Upper lobe of right lung (tissue), 1 donor: Measurements from ENCODE around the gene KRT4. TPM values are rescaled to one million over a fixed set of nuclear protein-coding genes. Genes with fewer than 3 reads are reported as not detected.
"Not testable (repeated sequence)": the region's sequence is repeated elsewhere in the genome, so short reads cannot be mapped to it uniquely, and the experiment has no call there.

Source experiments
- ATAC-seq: fragments of 200-7000 bp; cut with Tn5 transposase; one replicate; pipeline ENCODE4 v1.9.1; 2020; ENCODE audit warnings: mild to moderate bottlenecking, moderate library complexity
- DNase-seq: peaks from one replicate; pipeline ENCODE4 v3.0.0-alpha.2; 2020
- H3K27ac ChIP-seq: fragments of 200-600 bp; one replicate; pipeline ENCODE4 v1.8.0; 2022
- H3K27me3 ChIP-seq: fragments of 200-600 bp; one replicate; pipeline ENCODE4 v1.8.0; 2022; ENCODE audit warnings: mild to moderate bottlenecking
- H3K36me3 ChIP-seq: fragments of 200-600 bp; one replicate; pipeline ENCODE4 v1.8.0; 2022
- H3K4me1 ChIP-seq: fragments of 200-600 bp; one replicate; pipeline ENCODE4 v1.8.0; 2022
- H3K4me3 ChIP-seq: fragments of 200-600 bp; one replicate; pipeline ENCODE4 v1.8.0; 2022; ENCODE audit warnings: mild to moderate bottlenecking
- H3K9me3 ChIP-seq: fragments of 200-600 bp; one replicate; pipeline ENCODE4 v1.8.0; 2022
- CTCF ChIP-seq: fragments of 200-600 bp; IDR thresholded peaks from one replicate; pipeline ENCODE4 v1.8.0; 2022; ENCODE audit warnings: antibody characterized with exemption
- intact Hi-C: fragments of 100-400 bp; cut with DNase I; formaldehyde crosslinking; loops from one replicate; pipeline ENCODE4 v1.11.0; 2022
- total RNA-seq: library from RNA; stranded (reverse); fragmentation: NEBNext Ultra II Directional; extraction: Animal tissue kit (Norgen Biotek cat#: 25700); gene quantifications from one replicate; pipeline ENCODE4 v1.2.1, GENCODE V29; 2021
- donor health status: DM: no; HTN: yes; CAD: no; lungs with severe emphysema.

The KRT4 gene
- total RNA-seq, 1 donor from 2014 or later: 6.8 TPM

GRCh38 chr12:52796839-52797528, 16.9 kb downstream of the KRT4 start:
- DNase-seq: peak; percentile 15
- peaks cover 23% of the 10 kb centered on the region for H3K27me3 ChIP-seq
- intact Hi-C loops: no loop called here
- H3K9me3 ChIP-seq: no peaks in the 10 kb centered on the region
- no peaks in the 10 kb centered on the region for H3K36me3 ChIP-seq
- no peak for ATAC-seq
- no peak overlapping the region for H3K4me3 ChIP-seq
- no peak overlapping the region for H3K27ac ChIP-seq
- H3K4me1 ChIP-seq: peaks cover 11% of the 10 kb centered on the region
- no peak for TF ChIP-seq CTCF

DNA sequence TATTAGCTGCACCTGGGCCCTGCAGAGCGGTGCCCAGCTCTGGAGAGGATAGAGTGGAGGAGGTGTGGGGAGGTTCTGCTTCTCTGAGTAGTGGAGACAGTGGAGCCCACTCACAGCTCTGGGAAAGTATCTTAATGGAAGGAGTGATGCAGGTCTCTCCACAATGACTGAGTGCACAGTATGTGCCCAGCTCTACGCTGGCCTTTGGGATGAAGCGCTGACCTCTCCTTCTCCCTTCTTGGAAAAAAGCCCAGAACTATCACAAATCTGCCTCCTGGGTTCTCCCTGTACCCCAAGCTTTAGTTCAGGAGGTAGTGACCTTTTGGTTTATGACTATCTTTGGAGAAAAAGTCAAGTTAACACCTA, 17.5 kb downstream of the KRT4 start:
- H3K36me3 ChIP-seq: no peaks in the 10 kb centered on the region
- peaks cover 29% of the 10 kb centered on the region for H3K27me3 ChIP-seq
- peaks cover 11% of the 10 kb centered on the region for H3K4me1 ChIP-seq
- DNase-seq: peak; percentile 38
- intact Hi-C loops: no loop called here
- no peak overlapping the region for H3K4me3 ChIP-seq
- no peak overlapping the region for H3K27ac ChIP-seq
- no peak for TF ChIP-seq CTCF
- no peak for ATAC-seq
- H3K9me3 ChIP-seq: no peaks in the 10 kb centered on the region

DNA sequence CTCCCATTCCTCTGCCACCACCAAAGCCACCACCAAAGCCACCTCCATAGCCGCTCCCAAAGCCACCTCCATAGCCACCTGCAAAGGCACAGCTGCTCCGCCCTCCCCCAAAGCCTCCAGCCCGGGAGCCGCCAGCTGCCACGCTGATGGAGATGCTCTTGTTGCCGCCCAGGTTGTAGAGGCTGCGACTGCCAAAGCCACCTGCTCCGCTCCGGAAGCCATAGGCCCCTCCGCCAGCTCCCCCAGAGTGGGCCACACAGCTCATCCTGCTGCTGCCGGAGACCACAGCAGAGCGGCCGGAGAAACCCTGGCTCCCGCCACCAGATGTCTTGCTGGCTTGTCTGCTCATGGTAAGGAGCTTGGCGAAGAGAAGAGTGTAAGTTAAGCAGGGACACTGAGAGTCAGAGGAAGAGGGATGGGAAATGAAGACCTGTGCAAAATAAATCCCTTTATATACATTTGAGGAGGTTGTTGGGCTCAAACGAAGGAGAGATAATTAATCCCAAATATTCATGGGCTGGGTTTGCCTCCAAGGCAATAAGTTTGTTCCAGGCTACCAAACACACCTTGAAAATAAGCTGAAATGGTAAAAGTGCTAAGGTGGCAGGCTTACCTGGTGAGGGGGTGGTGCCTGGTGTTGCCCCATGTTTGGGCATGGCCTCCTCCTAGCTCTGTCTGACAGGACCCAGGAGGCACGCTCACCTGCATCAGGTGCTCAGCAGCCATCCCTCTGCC, 18.1 kb downstream of the KRT4 start, which contains the start of gene KRT3:
KRT3 (minus strand) TSS at position 424 of the 735 bp plus-strand sequence; CDS start at position 349, 75 bp downstream.
- Histone ChIP-seq H3K4me1 (peaks cover 11% of the 10 kb centered on the region), H3K4me3 (no peak within 1 kb of the TSS), H3K27ac (no peak within 1 kb of the TSS), H3K27me3 (peaks cover 34% of the 10 kb centered on the region), H3K9me3 (no peaks in the 10 kb centered on the region), H3K36me3 (no peaks in the 10 kb centered on the region)
- intact Hi-C loops: no loop called here
- TF ChIP-seq CTCF: no peak
- no peak for ATAC-seq
- peak; percentile 44 for DNase-seq

GRCh38 chr12:52795332-52795674, 18.6 kb downstream of the KRT4 start:
- H3K4me1 ChIP-seq, H3K36me3 ChIP-seq, H3K27ac ChIP-seq, DNase-seq, H3K4me3 ChIP-seq, ATAC-seq, intact Hi-C loops, H3K9me3 ChIP-seq: not testable (repeated sequence)
- H3K27me3 ChIP-seq: peaks cover 40% of the 10 kb centered on the region

DNA sequence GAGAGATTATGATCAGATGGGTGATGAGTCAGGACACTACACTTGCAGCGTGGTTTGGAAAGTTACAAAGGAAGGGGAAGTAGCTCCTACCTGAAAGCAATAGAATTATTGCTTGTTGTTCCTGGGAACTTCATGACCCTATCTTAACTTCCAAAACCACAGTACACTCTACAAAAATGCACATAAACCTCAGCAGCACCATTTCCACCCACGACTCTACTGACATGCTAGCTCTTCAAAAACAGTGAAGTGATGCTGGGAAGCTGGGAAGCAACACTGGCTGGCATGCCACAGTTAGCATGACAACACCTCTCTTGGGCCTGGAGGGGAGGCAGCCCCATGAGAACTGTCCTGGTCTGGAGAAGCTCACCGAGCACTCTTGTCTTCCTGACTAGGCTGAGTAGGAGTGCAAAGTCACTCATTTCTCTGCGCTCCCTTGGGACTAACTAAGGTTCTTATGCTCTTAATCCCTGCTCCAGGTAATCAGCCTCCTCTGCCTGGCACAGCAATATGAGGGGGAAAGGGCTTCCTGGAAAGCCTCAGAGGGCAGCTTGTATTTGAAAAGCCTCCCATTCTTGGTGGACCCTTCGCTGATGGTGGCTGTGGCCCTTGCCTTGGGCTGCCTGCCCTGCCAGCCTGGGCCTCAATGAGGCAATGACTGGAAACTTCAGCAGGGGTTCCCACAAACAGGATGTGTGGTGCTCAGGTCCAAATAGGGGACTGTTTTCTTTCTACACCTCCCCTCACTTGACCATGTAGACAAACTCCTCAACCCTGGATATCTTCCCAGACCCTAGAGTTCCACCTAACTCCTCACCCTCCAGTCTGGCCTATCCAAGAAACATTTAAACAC, 19.2 kb downstream of the KRT4 start:
- intact Hi-C loops: no loop called here
- Histone ChIP-seq H3K27ac (no peak overlapping the region), H3K4me1 (peaks cover 5% of the 10 kb centered on the region), H3K36me3 (no peaks in the 10 kb centered on the region), H3K4me3 (no peak overlapping the region), H3K9me3 (no peaks in the 10 kb centered on the region), H3K27me3 (peaks cover 43% of the 10 kb centered on the region)
- ATAC-seq: no peak
- peak; percentile 26 for DNase-seq
- TF ChIP-seq CTCF: no peak
